HG03571 (cell line): Measurements from ENCODE around the gene SLC16A4.
"Not testable (repeated sequence)": the region's sequence is repeated elsewhere in the genome, so short reads cannot be mapped to it uniquely, and the experiment has no call there.

ENCODE experiments used
- ATAC-seq: cut with Tn5 transposase; IDR thresholded peaks from one replicate; pipeline ENCODE4 v1.9.1; 2021; ENCODE audit not compliant: unreplicated experiment

Gene SLC16A4

GRCh38 chr1:110390692-110391245, at the start of gene SLC16A4:
TSS of gene SLC16A4 (minus strand) at chr1:110391026. CDS start at chr1:110389323, 1,703 bp downstream.
- ATAC-seq: no peak

GRCh38 chr1:110439873-110440272, 49.0 kb upstream of the SLC16A4 start:
- ATAC-seq: not testable (repeated sequence)

DNA sequence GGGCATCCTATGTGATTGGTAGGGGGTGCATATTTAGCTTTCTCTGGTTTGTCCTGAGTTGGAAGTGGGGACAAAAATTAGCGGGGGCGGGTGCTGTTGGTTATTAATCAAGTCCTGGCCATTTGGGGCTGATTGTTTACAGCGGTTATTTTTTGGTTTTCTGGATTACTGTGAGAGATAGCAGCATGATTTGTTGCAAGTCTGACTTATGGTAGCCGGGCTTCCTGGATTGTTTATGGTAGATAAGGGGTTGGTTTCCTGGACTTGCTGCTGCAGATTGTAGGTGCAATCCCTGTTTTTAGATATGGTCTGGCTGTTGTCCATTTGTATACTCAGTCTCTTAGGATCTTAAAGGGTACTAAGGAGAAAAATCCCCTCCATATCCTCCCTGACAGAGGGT, 48.1 kb upstream of the SLC16A4 start:
- no peak for ATAC-seq

GRCh38 chr1:110437645-110438299, 46.9 kb upstream of the SLC16A4 start:
- not testable (repeated sequence) for ATAC-seq

GRCh38 chr1:110436635-110437034, 45.8 kb upstream of the SLC16A4 start:
- no peak for ATAC-seq

GRCh38 chr1:110434946-110435345, 44.1 kb upstream of the SLC16A4 start:
- no peak for ATAC-seq

DNA sequence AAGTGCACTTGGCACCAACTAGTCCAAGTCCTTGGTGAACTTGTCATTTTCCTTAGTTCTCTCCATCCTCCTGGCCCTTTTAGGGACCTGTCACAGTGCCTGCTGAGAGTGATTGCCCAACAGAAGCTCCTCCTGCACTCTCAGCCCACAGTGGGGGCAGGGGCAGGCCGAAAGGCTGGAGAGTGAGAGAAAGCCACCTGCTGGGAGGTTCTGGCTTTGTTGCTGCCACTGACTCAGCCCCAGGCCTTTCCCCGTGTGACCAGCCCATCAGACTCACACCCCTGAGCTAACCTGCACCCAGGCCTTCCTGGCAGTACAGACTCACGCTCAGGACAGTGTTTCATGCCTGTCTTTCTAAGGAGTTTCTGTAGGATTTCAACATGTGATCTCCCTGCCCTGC, 43.0 kb upstream of the SLC16A4 start:
- no peak for ATAC-seq

- ATAC-seq: no peak
These were observed 42.4 kb upstream of the SLC16A4 start for GRCh38 chr1:110433213-110433612.

DNA sequence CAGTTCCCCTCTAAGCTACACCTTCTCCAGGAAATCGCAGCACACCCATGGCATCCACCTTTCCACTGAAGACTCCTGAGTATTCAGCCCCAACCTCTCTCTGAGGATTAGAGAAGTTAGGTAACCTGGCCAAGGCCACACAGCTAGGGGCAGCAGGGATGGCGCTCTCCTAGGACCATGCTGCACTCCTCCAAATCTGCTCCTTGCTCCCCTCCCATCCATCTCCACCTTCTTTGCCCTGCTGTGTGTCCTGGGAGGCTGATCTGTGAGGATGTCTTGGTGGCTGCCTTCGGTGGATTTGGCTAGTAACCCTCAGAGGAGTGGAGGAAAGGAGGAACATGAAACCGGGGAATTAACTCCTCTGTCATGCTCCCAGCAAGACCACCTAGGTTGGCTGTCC, 40.1 kb upstream of the SLC16A4 start:
- ATAC-seq: no peak

DNA sequence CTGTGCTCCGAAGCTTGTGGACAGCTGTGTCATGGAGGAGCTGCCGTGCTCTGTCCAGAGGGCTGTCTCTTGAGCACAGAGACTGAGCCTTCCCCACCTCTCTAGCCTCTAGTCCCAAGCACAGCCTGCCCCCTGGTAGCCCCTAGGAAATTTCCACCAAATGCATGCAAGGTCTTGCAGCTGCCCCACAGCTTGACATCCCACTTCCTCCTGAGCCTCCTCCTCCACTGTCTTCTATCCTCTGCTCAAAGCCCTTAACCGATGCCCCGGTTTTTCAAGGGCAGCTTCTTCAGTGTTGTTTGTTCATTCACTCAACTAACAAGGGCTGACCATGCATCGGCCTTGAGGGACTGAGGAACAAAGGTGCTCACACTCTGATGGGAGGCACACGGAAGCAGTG, 39.5 kb upstream of the SLC16A4 start:
- ATAC-seq: no peak

DNA sequence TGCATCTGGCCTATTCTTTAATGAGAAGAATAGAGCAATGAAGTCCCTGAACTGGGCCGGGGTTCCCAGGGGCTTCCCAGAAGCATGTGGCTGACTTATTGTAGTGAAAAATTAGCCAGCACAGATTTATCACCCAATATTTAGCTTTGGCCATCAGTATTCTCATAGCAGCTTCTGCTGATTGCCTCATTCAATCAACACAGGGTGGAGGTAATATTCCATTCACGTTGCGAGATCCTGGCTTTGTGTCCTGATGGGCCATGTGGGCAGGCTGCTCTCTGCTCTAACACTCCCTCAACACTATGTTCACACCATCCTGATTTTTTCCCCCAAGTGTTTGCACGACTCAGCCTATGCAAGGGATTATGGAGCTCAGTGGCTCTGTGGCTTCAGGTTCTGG, 38.1 kb upstream of the SLC16A4 start:
- no peak for ATAC-seq

DNA sequence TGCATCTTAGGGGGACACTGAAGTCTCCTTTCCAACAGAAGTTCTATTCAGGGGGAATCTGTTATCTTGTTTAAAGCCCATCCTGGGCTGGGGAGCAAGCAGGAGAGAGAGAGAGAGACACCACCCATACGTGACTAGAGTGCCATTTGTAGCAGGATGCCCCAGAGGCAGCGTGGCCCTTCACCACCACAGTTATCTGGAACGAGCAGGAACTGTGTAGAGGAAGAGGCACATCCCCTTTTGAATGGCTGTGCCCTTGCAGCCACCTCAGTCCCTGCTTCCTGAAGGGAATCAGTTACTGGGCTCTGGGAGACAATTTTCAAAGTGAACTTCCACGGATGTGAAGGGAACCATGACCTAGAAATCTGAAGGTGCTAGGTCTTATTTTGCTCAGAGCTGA, 36.0 kb upstream of the SLC16A4 start:
- ATAC-seq: no peak

GRCh38 chr1:110425612-110426152, 34.9 kb upstream of the SLC16A4 start:
- no peak for ATAC-seq

DNA sequence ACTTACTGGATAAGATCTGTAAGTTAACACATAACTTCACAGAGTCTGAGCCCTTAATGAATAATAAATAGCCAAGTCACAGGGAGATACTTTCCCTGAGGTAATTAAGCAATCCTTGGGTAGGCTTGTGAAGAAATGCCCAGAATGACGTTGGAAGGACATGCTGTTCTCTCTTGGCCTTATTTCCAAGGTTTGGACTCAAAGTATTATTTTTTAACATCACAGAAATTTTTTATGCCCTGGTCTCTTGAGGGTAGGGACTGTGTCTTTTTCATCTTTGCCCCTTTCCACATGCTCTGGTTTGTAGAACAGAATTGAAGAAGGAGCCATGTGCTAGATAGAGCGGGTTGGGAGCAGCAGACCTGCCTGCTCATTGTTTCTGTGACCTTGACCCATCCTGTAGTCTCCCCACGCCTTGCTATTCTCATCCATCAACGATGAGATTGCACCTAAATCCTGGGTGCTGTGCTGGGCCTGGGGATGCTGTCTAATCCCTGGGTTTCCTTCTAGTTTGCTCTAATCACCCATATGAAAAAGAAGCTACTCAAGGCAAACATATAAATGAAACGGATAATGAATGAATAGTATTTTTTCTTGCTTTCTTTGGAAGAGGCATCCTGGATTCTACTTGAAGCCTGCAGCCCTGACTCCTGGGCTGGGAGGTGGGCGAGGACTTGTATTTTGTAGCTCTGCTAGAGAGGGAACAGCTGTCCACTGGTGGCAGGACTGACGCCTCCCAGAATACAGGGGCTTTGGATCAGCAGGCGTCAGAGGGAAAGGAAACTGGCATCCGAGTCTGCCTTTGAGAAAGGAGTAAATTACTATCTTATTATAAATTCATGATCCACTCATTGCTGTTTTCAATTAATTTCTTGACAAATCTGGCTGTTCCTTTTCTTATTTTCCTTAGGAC, 34.1 kb upstream of the SLC16A4 start:
- ATAC-seq: no peak

DNA sequence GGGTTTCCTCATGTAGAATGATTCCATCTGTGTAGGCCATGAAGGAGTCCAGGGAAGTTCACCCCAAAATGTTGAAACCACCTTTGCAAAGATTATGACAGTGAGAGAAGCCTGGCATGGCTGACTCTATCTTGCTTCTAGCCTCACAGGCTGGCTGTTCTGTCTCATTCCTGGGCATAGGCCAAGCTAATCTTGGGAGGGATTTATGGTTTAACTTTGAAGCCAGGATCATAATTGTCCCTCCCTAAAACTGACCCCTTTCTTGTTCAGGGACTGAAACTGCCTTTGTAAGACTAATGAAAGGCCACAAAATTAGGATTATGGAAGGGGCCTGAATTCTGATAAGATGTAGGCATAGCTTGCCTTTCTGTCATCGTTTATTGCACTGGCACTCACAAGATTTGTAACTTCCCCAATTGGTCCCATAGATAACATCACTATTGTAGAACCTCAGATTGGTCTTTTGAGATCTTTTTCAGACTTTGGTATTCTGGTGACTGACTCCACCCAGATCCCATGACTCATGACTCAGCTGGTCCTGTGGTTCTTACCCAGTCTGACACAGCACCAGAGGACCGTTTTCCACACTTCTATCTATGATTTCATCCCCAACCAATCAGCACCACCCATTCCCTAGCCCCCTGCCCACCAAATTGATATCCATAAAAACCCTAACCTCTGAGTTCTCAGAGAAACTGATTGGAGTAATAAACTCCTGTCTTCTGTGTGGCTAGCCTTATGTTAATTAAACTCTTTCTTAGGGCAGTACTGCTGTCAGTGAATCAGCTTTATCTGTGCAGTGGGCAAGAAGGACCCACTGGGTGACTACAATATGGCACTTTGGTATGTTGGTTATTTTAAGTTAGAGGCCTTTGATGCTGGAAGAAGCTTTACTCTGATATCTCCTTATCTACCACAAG, 30.3 kb upstream of the SLC16A4 start:
- no peak for ATAC-seq

DNA sequence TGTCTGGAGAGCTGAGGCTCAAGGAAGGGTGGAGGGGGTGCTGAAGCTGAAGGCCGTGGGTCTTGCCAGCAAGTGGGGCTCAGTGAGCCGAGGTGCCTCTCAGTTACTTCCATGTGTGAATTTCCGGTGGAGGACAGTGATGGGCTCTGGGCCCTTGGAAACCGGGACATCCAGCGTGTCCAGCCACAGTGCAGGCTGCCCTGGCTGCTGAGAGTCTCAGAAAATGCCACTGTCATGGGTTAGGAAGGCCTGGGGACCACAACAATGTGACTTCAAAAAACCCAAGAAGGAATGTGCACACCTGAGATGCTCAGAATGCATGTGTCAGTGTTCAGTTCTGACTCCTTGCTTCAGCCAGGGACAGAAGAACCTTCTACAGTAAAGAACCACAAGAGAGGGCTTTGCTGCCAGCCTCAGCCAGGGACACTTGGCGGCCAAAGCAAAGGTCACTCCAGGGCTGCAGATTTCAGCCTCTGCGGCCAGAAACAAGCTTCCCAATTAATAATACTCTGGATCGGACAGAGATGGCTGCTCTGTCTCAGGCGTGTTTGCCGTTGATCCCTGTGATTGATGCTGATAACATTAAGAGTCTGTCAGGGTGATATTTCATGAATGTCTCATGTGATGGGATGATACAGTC, 29.3 kb upstream of the SLC16A4 start:
- no peak for ATAC-seq

GRCh38 chr1:110418729-110419128, 27.9 kb upstream of the SLC16A4 start:
- ATAC-seq: no peak

DNA sequence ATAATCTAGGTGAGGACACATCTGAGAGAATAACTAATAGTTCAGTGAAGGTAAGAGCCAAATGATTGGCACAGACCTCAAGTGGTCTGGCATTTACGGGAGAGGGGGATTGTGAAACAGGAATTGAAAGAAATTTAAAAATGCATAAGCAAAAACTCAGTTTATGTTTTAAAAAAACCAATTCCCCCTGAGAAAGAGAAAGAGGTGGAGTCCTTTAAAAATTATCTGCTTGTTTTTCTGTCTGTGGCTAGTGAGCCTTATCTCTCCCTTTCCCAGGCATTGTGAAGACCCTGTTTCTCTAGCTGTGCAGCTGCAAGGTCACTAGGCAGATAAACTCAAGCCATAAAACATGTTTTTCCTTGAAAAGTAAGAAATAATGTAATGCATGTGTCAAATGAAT, 22.2 kb upstream of the SLC16A4 start:
- not testable (repeated sequence) for ATAC-seq

DNA sequence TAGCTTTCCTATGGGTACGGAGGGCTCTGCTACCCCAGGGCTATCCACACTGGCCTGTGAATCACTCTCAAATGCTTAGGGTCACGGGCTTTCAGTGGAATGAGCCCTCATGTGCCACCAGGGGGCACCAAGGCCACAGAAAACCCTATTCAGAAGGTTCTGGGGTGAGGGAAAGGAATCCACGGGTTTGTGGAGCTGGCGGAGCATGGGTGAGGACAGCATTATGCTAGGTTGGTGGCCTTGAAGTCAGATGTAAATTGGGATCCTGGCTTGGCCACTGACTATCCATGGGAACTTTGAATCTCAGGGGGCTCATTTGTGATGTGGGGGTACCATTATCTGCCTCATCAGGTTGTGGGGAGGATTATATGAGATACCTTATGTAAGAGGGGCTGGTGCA, 21.8 kb upstream of the SLC16A4 start:
- no peak for ATAC-seq

DNA sequence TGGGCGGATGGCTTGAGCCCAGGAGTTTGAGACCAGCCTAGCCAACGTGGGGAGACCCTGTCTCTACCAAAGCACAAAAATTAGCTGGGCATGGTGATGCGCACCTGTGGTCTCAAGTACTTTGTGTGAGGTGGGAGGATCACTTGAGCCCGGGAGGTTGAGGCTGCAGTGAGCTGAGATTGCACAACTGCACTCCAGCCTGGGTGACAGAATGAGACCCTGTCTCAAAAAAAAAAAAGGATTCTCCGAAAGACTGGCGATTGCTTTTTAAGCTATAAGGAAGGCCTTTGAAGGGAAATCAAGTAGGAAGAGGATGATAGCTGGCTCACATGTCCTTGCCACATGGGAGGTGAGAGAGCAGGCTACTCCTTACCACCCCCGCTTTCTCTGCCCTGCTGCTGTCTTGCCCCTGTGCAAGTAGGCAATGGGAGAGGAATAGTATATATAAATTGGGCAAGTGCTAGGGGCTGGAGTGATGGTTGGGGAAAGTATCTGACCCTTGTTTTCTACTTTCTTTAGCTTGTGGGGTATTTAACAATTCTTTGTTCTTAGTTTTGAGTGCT, 20.4 kb upstream of the SLC16A4 start:
- ATAC-seq: no peak
